Measurements from ENCODE around the gene H3-3A. TPM values are rescaled to one million over a fixed set of nuclear protein-coding genes. Genes with fewer than 3 reads are reported as not detected.

The H3-3A gene
- total and polyA plus RNA-seq, 10 donors: 362 to 1,089 (median 575) TPM

DNA sequence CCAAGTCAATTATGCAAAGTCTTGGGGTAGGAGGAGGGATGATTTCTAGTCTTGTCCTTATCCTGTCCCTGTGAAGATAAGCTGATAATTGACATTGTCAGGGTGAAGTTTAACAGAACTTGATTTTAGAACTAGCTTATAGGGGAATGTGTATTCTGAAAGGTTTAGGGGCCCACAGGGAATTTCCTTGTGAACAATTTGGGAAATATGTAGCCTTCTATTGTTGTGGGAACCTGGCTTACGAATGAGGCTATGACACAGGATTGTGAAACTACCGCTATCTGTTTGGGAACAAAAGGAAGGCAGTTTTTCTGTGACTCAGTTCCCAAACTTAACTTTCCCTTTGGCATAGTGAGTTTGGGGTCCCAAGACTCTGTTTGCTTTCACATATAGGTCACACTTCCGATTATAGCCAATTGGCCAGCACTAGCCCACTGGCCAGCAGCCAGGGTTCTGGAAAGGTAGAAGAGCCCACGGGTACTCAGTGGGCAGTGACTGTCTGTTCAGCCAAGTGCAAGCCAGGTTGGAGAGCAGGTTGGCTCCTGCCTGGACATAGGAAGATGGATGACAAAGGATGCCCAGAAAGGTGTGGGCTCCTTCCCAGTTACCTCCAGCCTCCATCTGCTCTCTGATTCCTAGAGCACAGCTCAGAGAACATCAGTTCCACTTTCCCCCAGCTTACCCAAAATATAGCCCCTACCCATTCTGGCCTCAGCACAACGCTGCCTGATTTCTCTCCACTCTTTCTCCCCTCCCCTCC is 35.5 kb downstream of the H3-3A start:
- TF ChIP-seq POLR2AphosphoS5 (IDR thresholded peaks at IDR 0.05) (no peak), POLR2A (IDR thresholded peaks at IDR 0.05) (no peak)
- TF ChIP-seq, protein P1, sequence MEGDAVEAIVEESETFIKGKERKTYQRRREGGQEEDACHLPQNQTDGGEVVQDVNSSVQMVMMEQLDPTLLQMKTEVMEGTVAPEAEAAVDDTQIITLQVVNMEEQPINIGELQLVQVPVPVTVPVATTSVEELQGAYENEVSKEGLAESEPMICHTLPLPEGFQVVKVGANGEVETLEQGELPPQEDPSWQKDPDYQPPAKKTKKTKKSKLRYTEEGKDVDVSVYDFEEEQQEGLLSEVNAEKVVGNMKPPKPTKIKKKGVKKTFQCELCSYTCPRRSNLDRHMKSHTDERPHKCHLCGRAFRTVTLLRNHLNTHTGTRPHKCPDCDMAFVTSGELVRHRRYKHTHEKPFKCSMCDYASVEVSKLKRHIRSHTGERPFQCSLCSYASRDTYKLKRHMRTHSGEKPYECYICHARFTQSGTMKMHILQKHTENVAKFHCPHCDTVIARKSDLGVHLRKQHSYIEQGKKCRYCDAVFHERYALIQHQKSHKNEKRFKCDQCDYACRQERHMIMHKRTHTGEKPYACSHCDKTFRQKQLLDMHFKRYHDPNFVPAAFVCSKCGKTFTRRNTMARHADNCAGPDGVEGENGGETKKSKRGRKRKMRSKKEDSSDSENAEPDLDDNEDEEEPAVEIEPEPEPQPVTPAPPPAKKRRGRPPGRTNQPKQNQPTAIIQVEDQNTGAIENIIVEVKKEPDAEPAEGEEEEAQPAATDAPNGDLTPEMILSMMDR (IDR thresholded peaks at IDR 0.05 in 8 of 11, conservative IDR thresholded peaks at IDR 0.05 in 3 of 11): no peak
- WGBS, 5 donors: 75 to 92% (median 82%) methylated on average over 5 of the region's 5 CpGs
- intact Hi-C loops (cut with DNase I; ENCODE audit: low total_unique reads): no loop called here
- no peaks in the 10 kb centered on the region for H3K9me3 ChIP-seq
- peak; percentile 30 for DNase-seq
- H3K4me3 ChIP-seq: no peak overlapping the region
- no peaks in the 10 kb centered on the region for H3K27me3 ChIP-seq (replicated peaks in 1 of 7)
- H3K4me1 ChIP-seq: peaks cover 3 to 19% (median 14%) of the 10 kb centered on the region in 6 donors
- no peak overlapping the region for H3K27ac ChIP-seq
- no peaks in the 10 kb centered on the region for H3K36me3 ChIP-seq

DNA sequence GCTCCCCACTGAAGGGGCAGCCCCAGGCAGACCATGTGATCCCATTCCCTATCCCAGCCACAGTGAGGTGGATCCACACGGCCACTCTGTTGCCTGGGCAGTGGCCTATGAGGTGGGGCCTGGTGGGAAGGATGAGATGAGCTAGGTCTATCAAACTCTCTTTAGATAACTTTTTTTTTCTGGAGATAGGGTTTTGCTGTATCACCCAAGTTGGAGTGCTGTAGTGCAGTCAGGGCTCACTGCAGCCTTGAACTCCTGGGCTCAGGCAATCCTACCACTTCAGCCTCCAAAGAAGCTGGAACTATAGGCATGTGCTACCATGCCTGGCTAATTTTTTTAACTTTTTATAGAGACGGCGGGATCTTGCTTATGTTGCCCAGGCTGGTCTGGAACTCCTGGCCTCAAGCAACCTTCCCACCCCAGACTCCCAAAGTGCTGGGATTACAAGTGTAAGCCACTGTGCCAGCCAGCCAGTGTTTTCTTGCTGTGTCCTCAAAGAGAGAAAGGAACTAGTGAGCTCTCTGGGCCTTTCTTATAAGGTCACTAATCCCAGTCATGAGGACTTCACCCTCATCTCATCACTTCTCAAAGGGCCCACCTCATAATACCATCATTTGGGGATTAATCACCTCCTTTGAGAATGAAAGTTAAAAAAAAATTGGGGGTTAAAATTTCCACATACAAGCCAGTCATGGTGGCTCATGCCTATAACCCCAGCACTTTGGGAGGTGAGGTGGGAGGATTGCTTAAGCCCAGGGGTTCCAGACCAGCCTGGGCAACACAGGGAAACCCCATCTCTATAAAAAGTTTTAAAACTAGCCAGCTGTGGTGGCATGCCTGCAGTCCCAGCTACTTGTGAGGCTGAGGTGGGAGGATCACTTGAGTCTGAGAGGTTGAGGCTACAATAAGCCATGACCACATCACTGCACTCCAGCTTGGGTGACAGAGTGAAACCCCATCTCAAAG is 36.6 kb downstream of the H3-3A start:
- H3K27ac ChIP-seq: no peak overlapping the region
- 89 to 98% (median 97%) methylated on average over 3 of the region's 3 CpGs for WGBS, 5 donors
- H3K4me1 ChIP-seq: peaks cover 3 to 19% (median 14%) of the 10 kb centered on the region in 6 donors
- DNase-seq: peak; percentile 28
- H3K4me3 ChIP-seq: no peak overlapping the region
- TF ChIP-seq, protein P1 (IDR thresholded peaks at IDR 0.05 in 8 of 11, conservative IDR thresholded peaks at IDR 0.05 in 3 of 11): no peak
- no peak for TF ChIP-seq POLR2A (IDR thresholded peaks at IDR 0.05)
- no peaks in the 10 kb centered on the region for H3K36me3 ChIP-seq
- intact Hi-C loops (cut with DNase I; ENCODE audit: low total_unique reads): no loop called here
- no peaks in the 10 kb centered on the region for H3K9me3 ChIP-seq
- no peaks in the 10 kb centered on the region for H3K27me3 ChIP-seq (replicated peaks in 1 of 7)

- peak in 1 of 3 donors; percentile 16 for TF ChIP-seq POLR2AphosphoS5 (IDR thresholded peaks at IDR 0.05)
- TF ChIP-seq, protein P1 (IDR thresholded peaks at IDR 0.05 in 8 of 11, conservative IDR thresholded peaks at IDR 0.05 in 3 of 11): peak in 1 of 11 experiments; percentile 4
- no peak for TF ChIP-seq POLR2A (IDR thresholded peaks at IDR 0.05)
- no peaks in the 10 kb centered on the region for H3K36me3 ChIP-seq
- WGBS, 5 donors: 10 to 16% (median 12%) methylated on average over 31 to 32 of the region's 32 CpGs
- H3K9me3 ChIP-seq: no peaks in the 10 kb centered on the region
- no peaks in the 10 kb centered on the region for H3K27me3 ChIP-seq (replicated peaks in 1 of 7)
- peak overlapping the region; percentile 5 to 65 (median 38) for H3K4me3 ChIP-seq
- H3K27ac ChIP-seq: peak overlapping the region in 3 of 8 donors; percentile 10 to 39 (median 23)
- H3K4me1 ChIP-seq: peaks cover 3 to 25% (median 15%) of the 10 kb centered on the region in 6 donors
- intact Hi-C loops (cut with DNase I; ENCODE audit: low total_unique reads): no loop called here
- peak; percentile 73 for DNase-seq
Observed at GRCh38 chr1:226100436-226101391, 38.2 kb downstream of the H3-3A start.

Measured in spleen (tissue), 11 donors.